IMR-90 (cell line): ENCODE data around the gene MAPK10.

Experiments used
- POLR2A ChIP-seq: IDR thresholded peaks from 2 replicates; pipeline ENCODE4 v1.6.1; 2012; ENCODE audit warnings: mild to moderate bottlenecking, low read depth, low read length
- TF ChIP-seq, protein P1 (sequence below): conservative IDR thresholded peaks from 2 replicates; pipeline ENCODE4 v1.5.1; 2012; ENCODE audit warnings: mild to moderate bottlenecking, low read depth, low read length, improper control_type of control experiment

GRCh38 chr4:86334020-86334750, 25.7 kb downstream of the MAPK10 start:
- TF ChIP-seq, protein P1, sequence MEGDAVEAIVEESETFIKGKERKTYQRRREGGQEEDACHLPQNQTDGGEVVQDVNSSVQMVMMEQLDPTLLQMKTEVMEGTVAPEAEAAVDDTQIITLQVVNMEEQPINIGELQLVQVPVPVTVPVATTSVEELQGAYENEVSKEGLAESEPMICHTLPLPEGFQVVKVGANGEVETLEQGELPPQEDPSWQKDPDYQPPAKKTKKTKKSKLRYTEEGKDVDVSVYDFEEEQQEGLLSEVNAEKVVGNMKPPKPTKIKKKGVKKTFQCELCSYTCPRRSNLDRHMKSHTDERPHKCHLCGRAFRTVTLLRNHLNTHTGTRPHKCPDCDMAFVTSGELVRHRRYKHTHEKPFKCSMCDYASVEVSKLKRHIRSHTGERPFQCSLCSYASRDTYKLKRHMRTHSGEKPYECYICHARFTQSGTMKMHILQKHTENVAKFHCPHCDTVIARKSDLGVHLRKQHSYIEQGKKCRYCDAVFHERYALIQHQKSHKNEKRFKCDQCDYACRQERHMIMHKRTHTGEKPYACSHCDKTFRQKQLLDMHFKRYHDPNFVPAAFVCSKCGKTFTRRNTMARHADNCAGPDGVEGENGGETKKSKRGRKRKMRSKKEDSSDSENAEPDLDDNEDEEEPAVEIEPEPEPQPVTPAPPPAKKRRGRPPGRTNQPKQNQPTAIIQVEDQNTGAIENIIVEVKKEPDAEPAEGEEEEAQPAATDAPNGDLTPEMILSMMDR = no peak
- no peak for TF ChIP-seq POLR2A
